Activated CD4-positive, CD25-positive, alpha-beta regulatory T cell treated with anti-CD3 and anti-CD28 coated beads, Interleukin-2, amount 50 U/mL, for 72 hours (primary cell): ENCODE data around the gene GABRB1.

ENCODE experiments used
- DNase-seq: peaks from one replicate; pipeline ENCODE4 v3.0.0; 2021

Gene GABRB1

DNA sequence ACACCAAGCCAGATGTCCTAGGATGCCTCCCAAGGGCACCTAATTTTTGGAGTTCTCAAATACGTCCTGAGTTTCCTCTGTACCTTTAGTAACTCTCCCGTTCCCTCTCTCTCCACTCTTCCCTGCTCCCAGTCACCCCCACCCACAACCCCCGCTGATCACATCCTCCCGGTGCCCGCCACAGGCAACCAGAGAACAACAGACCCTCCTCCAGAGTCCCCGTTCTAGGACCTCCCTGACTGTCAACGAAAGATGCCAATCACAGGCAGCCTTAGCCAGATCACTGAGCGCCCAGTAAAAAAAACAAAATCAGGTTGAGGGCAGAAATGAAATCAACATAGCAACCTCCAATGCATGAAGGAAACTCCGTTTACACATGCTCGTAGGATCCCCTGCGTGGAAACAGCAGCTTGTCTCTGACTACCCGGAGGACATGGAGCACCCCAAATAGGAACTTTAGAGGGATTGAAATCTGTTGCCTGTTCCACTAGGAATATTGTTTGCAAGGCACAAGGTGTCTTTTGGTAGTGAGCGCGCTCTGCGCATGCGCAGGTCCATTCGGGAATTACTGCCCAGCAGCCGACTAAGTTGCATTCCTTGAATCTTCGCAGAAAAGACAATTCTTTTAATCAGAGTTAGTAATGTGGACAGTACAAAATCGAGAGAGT, at the start of gene GABRB1:
Gene GABRB1, plus strand, starts transcription at position 557 of the 668 bp plus-strand sequence.
- DNase-seq: peak; percentile 36

DNA sequence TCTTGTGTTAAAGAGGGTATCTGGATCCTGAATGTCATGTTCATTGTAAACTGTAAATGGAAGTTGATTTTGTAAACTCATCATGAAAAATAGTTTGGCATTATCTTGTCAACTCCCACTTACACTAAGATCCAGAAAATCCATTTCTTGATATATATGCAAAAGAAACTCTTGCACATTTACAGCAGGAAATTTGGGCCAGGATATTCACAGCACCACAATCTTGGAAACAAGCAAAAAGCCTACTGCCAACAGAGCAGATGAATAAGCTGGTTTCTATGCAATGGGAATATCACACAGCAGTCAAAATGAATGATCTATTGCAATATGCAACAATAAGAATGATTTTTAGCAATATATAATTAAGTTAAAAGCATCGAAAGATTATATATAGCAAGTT, 46.6 kb upstream of the GABRB1 start:
- DNase-seq: no peak

- DNase-seq: no peak
Measured at GRCh38 chr4:46986922-46987638, 44.3 kb upstream of the GABRB1 start.

GRCh38 chr4:46992338-46992737, 39.0 kb upstream of the GABRB1 start:
- no peak for DNase-seq

- no peak for DNase-seq
Measured at GRCh38 chr4:46993075-46994006, 38.0 kb upstream of the GABRB1 start, which contains the start of gene GABRA4. TSS of gene GABRA4 (minus strand) at chr4:46993581. CDS start at chr4:46993424, 157 bp downstream.

DNA sequence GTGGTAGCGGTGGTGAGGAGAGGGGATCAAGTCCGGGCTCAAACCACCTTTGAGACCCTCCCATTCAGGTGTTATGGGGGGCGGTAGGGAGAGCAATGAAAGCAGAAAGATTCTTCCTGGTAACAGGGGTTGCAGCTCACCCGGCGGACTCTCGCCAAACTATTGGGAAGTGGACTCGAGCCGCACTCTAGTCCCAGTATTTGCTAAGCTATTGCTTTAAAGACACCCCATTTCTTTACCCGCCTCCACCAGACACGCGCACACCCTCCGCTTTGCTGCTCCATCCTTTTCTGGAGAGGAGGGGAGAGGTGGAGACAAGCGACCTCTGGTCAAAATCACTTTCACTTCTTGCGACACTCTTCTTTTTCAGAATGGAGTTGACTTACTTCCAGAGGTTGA, 37.4 kb upstream of the GABRB1 start:
- DNase-seq: no peak

GRCh38 chr4:46999566-46999965, 31.8 kb upstream of the GABRB1 start:
- DNase-seq: no peak

DNA sequence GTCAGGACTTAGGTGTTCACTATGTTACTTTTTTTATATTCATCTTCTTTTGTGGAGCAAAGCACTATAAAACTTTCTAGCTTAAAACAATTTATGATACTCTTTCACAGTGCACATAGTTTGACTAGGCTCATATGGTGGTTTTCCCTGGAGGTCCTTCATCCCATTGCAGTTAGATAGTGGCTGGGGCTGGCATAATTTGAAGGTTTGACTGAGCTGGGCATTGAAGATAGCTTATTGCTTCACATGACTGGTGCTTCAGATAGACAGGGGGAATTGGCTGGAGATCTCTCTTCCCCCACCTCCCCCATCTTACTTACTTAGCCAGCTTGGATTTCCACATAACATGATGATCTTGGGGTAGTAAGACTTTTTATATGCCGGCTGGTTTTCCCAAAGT, 31.0 kb upstream of the GABRB1 start:
- no peak for DNase-seq

- no peak for DNase-seq
Measured at GRCh38 chr4:47002580-47002979, 28.8 kb upstream of the GABRB1 start.

DNA sequence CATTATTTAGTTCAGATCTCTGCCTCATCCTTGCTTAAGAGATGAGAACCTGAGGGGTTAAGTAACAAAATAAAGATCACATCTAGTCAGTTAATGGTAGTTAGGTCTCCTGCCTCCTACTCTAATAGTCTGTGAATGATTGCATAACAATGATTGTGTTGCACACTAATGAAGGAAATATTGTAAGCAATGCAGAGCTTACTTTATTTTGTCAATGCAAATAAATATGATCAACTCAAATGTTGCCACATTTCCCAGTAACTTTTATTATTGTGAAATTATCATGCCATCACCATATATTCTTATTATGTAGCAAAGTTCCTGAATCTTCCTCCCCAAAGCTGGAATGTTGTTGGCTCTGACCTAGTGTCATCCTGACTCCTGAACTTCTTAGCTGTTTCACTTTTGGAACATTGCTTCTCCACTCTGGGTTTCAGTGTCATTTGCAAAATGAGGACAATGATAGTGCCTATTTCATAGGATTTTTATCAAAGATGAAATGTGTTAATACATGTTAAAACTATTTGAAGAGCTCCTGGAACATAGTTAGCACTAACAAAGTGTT, 20.9 kb upstream of the GABRB1 start:
- no peak for DNase-seq

DNA sequence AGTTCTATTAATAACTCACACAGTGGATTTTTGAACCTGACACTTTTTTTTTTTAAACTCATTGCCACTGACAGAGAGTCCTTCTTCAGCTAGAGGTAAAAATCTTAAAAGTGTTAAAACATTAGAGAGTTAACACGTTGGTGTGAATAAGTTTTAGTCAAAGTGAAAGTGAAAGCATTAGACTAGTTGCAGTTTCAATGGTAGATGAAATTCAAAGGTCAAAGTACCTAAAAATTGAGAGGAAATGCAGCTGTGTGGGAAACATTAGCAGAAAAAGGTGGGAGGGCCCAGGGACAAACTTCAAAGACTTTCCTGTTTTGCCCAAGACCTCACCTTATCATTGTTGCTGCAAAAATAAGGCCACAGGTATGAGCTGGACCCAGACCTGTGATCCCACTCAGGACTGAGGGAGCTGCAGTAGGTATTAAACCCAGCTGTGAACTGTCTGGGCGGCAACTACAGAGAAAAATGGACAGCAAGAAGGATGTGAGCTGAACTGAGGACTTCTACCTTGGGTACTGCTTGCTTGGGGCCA, 20.4 kb upstream of the GABRB1 start:
- DNase-seq: no peak

- DNase-seq: no peak
Measured at GRCh38 chr4:47012676-47013075, 18.7 kb upstream of the GABRB1 start.

- no peak for DNase-seq
Measured at GRCh38 chr4:47013373-47013772, 18.0 kb upstream of the GABRB1 start.

DNA sequence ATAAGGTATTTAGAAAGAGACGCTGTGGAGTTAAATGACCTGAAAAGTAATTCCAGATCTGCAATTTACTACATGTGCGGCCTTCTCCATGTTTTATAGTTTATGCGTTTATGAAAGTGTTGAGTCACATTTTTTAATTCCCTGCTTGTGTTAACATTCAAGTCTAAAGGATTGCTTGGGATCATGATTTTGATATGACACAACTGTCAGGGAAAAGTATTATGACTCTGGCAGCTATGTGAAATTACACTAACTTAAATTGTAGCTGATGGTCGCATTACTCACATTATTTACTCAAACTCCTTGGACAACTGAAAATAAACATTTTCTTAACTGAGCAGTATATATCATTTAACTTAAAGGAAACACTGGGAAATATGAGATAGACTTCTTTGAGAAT, 14.3 kb upstream of the GABRB1 start:
- no peak for DNase-seq

GRCh38 chr4:47017494-47017893, 13.9 kb upstream of the GABRB1 start:
- no peak for DNase-seq

DNA sequence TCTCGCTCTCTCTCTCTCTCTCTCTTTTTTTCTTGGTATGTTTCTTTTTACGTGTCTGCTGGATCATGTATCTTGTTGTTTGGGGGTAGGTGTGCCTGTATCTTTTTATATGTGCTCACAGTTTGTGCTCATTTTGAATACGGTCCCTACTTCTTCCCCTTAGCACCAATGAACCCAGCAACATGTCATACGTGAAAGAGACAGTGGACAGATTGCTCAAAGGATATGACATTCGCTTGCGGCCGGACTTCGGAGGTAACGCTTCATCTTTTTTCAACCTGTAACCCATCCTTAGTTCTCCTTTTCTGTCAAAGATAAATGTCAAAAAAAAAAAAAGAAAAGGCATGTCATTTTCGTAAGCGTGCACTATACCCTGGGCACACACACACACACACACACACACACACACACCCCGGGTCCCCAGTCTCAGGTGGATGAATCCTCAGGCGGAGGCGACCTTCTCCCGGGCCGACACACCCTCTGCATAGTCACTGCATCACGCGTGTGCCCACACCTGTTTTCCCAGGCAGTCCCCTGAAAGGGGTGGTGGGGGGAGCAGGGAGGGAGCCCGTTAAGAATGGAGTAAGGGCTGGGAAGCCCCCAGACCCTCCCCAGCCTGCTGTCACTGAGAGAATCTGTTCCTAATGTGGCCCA, 511 bp downstream of the GABRB1 start:
- DNase-seq: no peak

- peak; percentile 39 for DNase-seq
Measured at GRCh38 chr4:47032405-47033106, 1.2 kb downstream of the GABRB1 start.

GRCh38 chr4:47038263-47038662, 6.9 kb downstream of the GABRB1 start:
- DNase-seq: no peak

DNA sequence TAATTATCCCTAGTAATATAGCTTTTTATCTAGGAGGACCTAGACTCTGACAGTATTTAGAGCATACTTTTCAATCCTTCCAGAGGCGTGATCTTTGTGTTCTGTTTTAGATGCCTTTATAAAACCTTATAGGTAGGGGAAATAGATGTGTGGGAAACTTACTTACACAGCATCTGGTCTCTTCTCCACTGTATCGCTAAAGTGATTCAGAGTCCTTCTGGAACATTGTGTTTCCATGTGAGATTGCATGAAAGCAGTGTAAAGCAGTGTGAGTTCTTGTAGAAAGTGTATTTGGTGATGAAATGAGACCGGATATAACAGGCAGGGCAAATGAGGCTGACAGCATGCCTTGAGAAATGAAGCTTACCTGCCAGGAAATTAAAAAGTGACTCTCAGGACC, 9.5 kb downstream of the GABRB1 start:
- no peak for DNase-seq

DNA sequence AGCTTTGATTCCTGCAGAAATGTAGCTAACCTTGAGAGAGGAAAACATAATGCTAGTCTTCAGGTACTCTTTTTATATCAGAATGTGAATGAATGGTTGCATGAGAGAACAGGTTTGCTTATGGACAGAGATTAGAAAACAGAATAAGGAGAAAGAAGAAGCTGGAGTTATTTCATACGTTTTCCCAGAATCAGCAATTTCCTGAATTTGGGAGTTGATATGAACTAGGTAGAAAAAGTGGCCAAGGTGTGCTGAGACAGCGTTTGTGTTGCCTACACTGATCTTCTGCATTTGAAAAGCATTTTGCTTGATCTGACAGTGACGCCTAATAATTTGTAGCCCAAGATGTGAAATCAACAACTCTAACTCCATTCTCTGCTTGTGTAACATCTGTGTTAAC, 12.5 kb downstream of the GABRB1 start:
- no peak for DNase-seq

DNA sequence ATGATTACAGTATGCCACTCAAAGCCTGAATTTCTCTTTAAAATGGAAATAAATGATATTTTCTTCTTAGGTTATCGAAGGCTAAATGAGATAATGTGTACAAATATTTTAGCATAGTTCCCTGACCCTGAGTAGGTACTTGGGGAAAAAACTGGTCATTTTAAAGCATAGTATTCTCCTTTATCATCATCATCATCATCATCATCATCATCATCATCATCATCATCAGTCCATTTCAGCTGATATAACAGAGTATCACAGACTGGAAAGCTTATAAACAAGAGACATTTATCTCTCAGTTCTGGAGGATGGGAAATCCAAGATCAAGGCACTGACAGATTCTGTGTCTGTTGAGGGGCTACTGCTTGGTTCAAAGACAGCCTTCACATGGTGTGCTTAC, 13.9 kb downstream of the GABRB1 start:
- DNase-seq: no peak

- DNase-seq: no peak
Measured at GRCh38 chr4:47049347-47049746, 18.0 kb downstream of the GABRB1 start.
